Mesangial cell (primary cell): Measurements from ENCODE around the gene ATP23. TPM values are rescaled to one million over a fixed set of nuclear protein-coding genes. Genes with fewer than 3 reads are reported as not detected.

Experiments
- total RNA-seq: library from RNA; depleted of rRNA; stranded (reverse); fragments of >200 nt; gene quantifications from 2 replicates; pipeline ENCODE4 v1.2.3, GENCODE V29; 2015

The ATP23 gene, protein sequence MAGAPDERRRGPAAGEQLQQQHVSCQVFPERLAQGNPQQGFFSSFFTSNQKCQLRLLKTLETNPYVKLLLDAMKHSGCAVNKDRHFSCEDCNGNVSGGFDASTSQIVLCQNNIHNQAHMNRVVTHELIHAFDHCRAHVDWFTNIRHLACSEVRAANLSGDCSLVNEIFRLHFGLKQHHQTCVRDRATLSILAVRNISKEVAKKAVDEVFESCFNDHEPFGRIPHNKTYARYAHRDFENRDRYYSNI
- total RNA-seq = 11.7 and 13.4 TPM in 2 replicates

DNA sequence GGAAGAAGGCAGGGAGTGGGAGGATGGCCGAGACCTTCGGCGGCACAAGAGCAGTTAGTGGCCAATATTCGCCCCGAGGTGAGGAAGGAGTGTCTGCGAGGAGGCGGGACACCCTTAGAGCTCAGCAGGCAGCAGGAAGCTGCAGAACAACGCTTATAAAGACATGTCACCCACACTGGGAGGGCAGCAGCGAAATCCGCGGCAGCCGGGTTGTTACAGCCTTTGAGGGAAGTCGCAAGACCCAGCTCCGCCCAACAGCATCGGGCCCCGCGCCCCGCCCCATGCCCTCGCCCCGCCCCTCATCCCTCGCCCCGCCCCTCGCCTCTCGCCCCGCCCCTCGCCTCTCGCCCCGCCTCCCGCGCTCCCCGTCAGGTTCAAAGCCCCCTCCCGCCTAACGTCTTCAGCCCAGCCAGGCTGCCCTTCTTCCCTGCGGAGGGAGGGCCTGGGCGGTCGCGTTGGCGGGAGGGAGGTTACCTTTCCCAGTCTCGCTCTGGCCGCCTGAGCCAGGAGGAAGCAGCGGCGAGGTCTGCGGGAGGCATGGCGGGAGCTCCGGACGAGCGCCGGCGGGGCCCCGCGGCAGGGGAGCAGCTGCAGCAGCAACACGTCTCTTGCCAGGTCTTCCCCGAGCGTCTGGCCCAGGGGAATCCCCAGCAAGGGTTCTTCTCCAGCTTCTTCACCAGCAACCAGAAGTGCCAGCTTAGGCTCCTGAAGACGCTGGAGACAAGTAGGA is at the start of gene ATP23:
Gene ATP23 (plus strand): TSS at position 403 of the 730 bp plus-strand sequence. CDS start 135 bp downstream, at position 538.

Other genes starting within 250 kb of the ATP23 start
- 132 and 162 TPM in 2 replicates for gene OS9, start 247.4 kb upstream of the ATP23 start, total RNA-seq
- gene AGAP2, start 202.8 kb upstream of the ATP23 start, total RNA-seq = 0.25 TPM in 1 of 2 replicates, not detected in the other
- gene TSPAN31, start 196.5 kb upstream of the ATP23 start, total RNA-seq = 28.4 and 38.9 TPM in 2 replicates
- gene CDK4, start 189.3 kb upstream of the ATP23 start, total RNA-seq = 223 and 252 TPM in 2 replicates
- gene MARCHF9, start 186.5 kb upstream of the ATP23 start, total RNA-seq = 5.4 and 17.5 TPM in 2 replicates
- 0.65 and 2.3 TPM in 2 replicates for gene CYP27B1, start 174.5 kb upstream of the ATP23 start, total RNA-seq
- 16.5 and 26.9 TPM in 2 replicates for gene METTL1, start 169.5 kb upstream of the ATP23 start, total RNA-seq
- gene EEF1AKMT3, start 169.0 kb upstream of the ATP23 start, total RNA-seq = 5.9 and 10.1 TPM in 2 replicates
- gene TSFM, start 158.8 kb upstream of the ATP23 start, total RNA-seq = 29.5 and 42.2 TPM in 2 replicates
- under 0.01 and 0.38 TPM in 2 replicates for gene AVIL, start 122.8 kb upstream of the ATP23 start, total RNA-seq
- gene CTDSP2, start 94.8 kb upstream of the ATP23 start, total RNA-seq = 69.4 and 122 TPM in 2 replicates